Keratinocyte (primary cell): Measurements from ENCODE around the gene DHX35. TPM values are rescaled to one million over a fixed set of nuclear protein-coding genes. Genes with fewer than 3 reads are reported as not detected.
"Not testable (repeated sequence)": the region's sequence is repeated elsewhere in the genome, so short reads cannot be mapped to it uniquely, and the experiment has no call there.

ENCODE experiments used
- DNase-seq: peaks from one replicate; pipeline ENCODE4 v3.0.0-alpha.2; 2011; ENCODE audit warnings: low read depth, missing footprints, low spot score
- FAIRE-seq: peaks from 2 replicates; lab custom pipeline; 2011; peaks lifted over from hg19 to GRCh38; lab: Jason Lieb, UNC
- H2AFZ ChIP-seq: 2 replicates; pipeline ENCODE4 v1.6.0; 2012; ENCODE audit warnings: low read length, control low read depth, inconsistent platforms; ENCODE audit not compliant: control insufficient read depth
- H3K27ac ChIP-seq: 2 replicates; pipeline ENCODE4 v1.5.1; 2011; ENCODE audit warnings: low read length; ENCODE audit not compliant: control insufficient read depth, insufficient read depth
- H3K27me3 ChIP-seq: 3 replicates; pipeline ENCODE4 v1.6.0; 2011; ENCODE audit warnings: low read length; ENCODE audit not compliant: control insufficient read depth, insufficient read depth; ENCODE audit errors: extremely low read depth
- H3K36me3 ChIP-seq, 2 experiments: 2 replicates in 1 of 2; 3 replicates in 1 of 2; pipeline ENCODE4 v1.5.1; 2011; ENCODE audit warnings: low read length in 2 of 2, mild to moderate bottlenecking in 1 of 2; ENCODE audit not compliant: control insufficient read depth in 2 of 2, insufficient read depth in 2 of 2; ENCODE audit errors: extremely low read depth in 1 of 2
- H3K4me1 ChIP-seq: 3 replicates; pipeline ENCODE4 v1.5.1; 2011; ENCODE audit warnings: low read length; ENCODE audit not compliant: control insufficient read depth, insufficient read depth; ENCODE audit errors: extremely low read depth
- H3K4me2 ChIP-seq: 3 replicates; pipeline ENCODE4 v1.6.0; 2011; ENCODE audit warnings: low read depth, low read length; ENCODE audit not compliant: control insufficient read depth, insufficient read depth; ENCODE audit errors: extremely low read depth
- H3K4me3 ChIP-seq, 3 experiments: fragments of 200-600 bp in 1 of 3; sonication (generic) in 1 of 3; 2 replicates in 2 of 3; 3 replicates in 1 of 3; pipeline ENCODE4 v1.5.1; 2011 to 2016; ENCODE audit warnings: low read length in 3 of 3, mild to moderate bottlenecking in 3 of 3, control low read depth in 2 of 3, inconsistent platforms in 1 of 3, low read depth in 1 of 3, mixed read lengths in 1 of 3, mixed run types in 1 of 3, moderate library complexity in 1 of 3; ENCODE audit not compliant: control insufficient read depth in 2 of 3, insufficient read depth in 2 of 3; ENCODE audit errors: extremely low read depth in 1 of 3
- H3K79me2 ChIP-seq: 2 replicates; pipeline ENCODE4 v1.6.0; 2012; ENCODE audit warnings: low read length; ENCODE audit not compliant: control insufficient read depth, insufficient read depth
- H3K9ac ChIP-seq: 3 replicates; pipeline ENCODE4 v1.6.0; 2011; ENCODE audit warnings: low read length; ENCODE audit not compliant: control insufficient read depth, insufficient read depth; ENCODE audit errors: extremely low read depth
- H3K9me1 ChIP-seq: 3 replicates; pipeline ENCODE4 v1.6.0; 2011; ENCODE audit warnings: low read length; ENCODE audit not compliant: control insufficient read depth, insufficient read depth; ENCODE audit errors: extremely low read depth
- H3K9me3 ChIP-seq: 2 replicates; pipeline ENCODE4 v1.5.1; 2012; ENCODE audit warnings: low read depth, low read length; ENCODE audit not compliant: control insufficient read depth
- H4K20me1 ChIP-seq: 3 replicates; pipeline ENCODE4 v1.6.0; 2011; ENCODE audit warnings: low read length; ENCODE audit not compliant: control insufficient read depth, insufficient read depth; ENCODE audit errors: extremely low read depth
- CTCF ChIP-seq, 3 experiments: IDR thresholded peaks in 1 of 3; conservative IDR thresholded peaks in 1 of 3; optimal IDR thresholded peaks in 1 of 3; 2 replicates in 2 of 3; 3 replicates in 1 of 3; pipeline versions ENCODE3 to v1.5.1; 2011; ENCODE audit warnings: low read length in 3 of 3, mild to moderate bottlenecking in 3 of 3, moderate library complexity in 2 of 3, control low read depth in 1 of 3, inconsistent platforms in 1 of 3; ENCODE audit not compliant: insufficient read depth in 2 of 3; ENCODE audit errors: extremely low read depth in 1 of 3
- EZH2 ChIP-seq: IDR thresholded peaks from one replicate; pipeline ENCODE4 v1.6.1; 2012; ENCODE audit warnings: inconsistent platforms, mild to moderate bottlenecking, low read length, moderate library complexity
- dilution Hi-C: fragments of 300-500 bp; cut with MboI; formaldehyde crosslinking; loops from one replicate; pipeline ENCODE4 v1.7.0; 2020; ENCODE audit warnings: low sequenced_read_pairs; ENCODE audit not compliant: extremely low pct_ligation_motif_present
- polyA plus RNA-seq, 5 experiments: library from polyadenylated mRNA; depleted of rRNA in 3 of 5; stranded (reverse) in 3 of 5; stranded (forward) in 1 of 5; unstranded in 1 of 5; fragments of >200 nt; gene quantifications; 1 replicate in 1 of 5; 2 replicates in 3 of 5; 3 replicates in 1 of 5; pipeline versions ENCODE4 v1.2.1 to v1.2.3, GENCODE V29; 2011 to 2012; ENCODE audit warnings: missing spikeins in 2 of 5, low read depth in 1 of 5, low replicate concordance in 1 of 5

Gene DHX35
- polyA plus RNA-seq, 1 donor (not counting 4 experiments of a cell fraction or from before 2014, with no cell fraction given) = 9.8 TPM

DNA sequence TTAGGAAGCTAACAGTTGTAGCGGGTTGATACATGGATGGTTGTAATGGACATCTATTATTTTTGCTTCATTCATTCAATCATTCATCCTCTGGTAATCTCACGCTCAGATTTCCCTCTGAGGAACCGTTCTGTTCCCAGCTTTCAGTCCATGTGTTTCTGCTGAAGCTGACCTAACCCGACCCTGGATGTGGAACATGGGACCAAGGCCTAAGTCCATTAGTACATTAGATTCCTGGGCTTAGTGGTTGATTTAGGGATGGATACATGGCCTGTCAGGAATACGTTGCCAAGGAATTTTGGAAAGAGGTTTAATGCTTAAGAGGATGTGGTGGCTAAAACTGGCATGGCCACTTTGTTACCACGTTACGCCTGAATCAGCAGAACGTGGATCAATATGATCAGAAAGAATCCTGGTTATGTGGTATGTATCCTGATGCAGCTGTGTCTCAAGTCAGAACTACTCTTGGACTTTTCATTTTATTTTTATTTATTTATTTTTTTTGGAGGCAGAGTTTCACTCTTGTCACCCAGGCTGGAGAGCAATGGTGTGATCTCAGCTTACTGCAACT, 4.1 kb upstream of the DHX35 start:
- H3K9me1 ChIP-seq = no peaks in the 10 kb centered on the region
- no peaks in the 10 kb centered on the region for H3K36me3 ChIP-seq
- no peak overlapping the region for H3K4me3 ChIP-seq
- H4K20me1 ChIP-seq = no peaks in the 10 kb centered on the region
- no peak for FAIRE-seq
- no peak overlapping the region for H3K9ac ChIP-seq
- H3K27ac ChIP-seq = no peak overlapping the region
- H3K4me2 ChIP-seq = no peak overlapping the region
- H3K9me3 ChIP-seq = no peaks in the 10 kb centered on the region
- H3K79me2 ChIP-seq = peaks cover 8% of the 10 kb centered on the region
- dilution Hi-C loops = no loop called here
- DNase-seq = no peak
- no peak overlapping the region for H2AFZ ChIP-seq
- no peaks in the 10 kb centered on the region for H3K27me3 ChIP-seq
- peaks cover 9% of the 10 kb centered on the region for H3K4me1 ChIP-seq
- TF ChIP-seq EZH2 (no peak), CTCF (optimal IDR thresholded peaks at IDR 0.05 in 1 of 3, IDR thresholded peaks at IDR 0.05 in 1 of 3, conservative IDR thresholded peaks at IDR 0.05 in 1 of 3; ENCODE audit: extremely low read depth in 1 of 3, insufficient read depth in 2 of 3, low read length in 3 of 3) (no peak)

- H3K27me3 ChIP-seq, H2AFZ ChIP-seq, H3K4me2 ChIP-seq, DNase-seq, H3K9me3 ChIP-seq, dilution Hi-C loops, H3K9me1 ChIP-seq, H3K36me3 ChIP-seq, FAIRE-seq, H3K9ac ChIP-seq, H3K27ac ChIP-seq, H3K4me3 ChIP-seq, H4K20me1 ChIP-seq: not testable (repeated sequence)
- Histone ChIP-seq H3K4me1 (peaks cover 17% of the 10 kb centered on the region), H3K79me2 (peaks cover 29% of the 10 kb centered on the region)
Observed at GRCh38 chr20:38960187-38960687, 1.9 kb upstream of the DHX35 start.
